Naive thymus-derived CD4-positive, alpha-beta T cell (primary cell): Measurements from ENCODE around the gene NRAS. TPM values are rescaled to one million over a fixed set of nuclear protein-coding genes. Genes with fewer than 3 reads are reported as not detected.

Source experiments
- ATAC-seq: fragments of 150-1000 bp; cut with Tn5 transposase; 2 replicates; pipeline ENCODE4 v1.10.0; 2021; ENCODE audit warnings: mild to moderate bottlenecking, moderate library complexity
- CTCF ChIA-PET: fragments of 350-600 bp; sonication (Branson Sonifier 250); formaldehyde crosslinking; loops from one replicate; lab custom pipeline; 2021; ENCODE audit warnings: antibody characterized with exemption; lab: Charles Lee
- POLR2A ChIA-PET: fragments of 350-600 bp; sonication (Branson Sonifier 250); formaldehyde crosslinking; loops from one replicate; lab custom pipeline; 2021; ENCODE audit warnings: antibody characterized with exemption, inconsistent platforms; lab: Charles Lee
- DNase-seq, 9 donors: peaks; one replicate each; pipeline versions ENCODE4 v3.0.0 to v3.0.0-alpha.2; 2020 to 2022; ENCODE audit warnings: mixed read lengths in 1 of 9
- H3K27ac ChIP-seq: one replicate; pipeline ENCODE4 v1.7.0; 2013; ENCODE audit warnings: mild to moderate bottlenecking, low read depth, low read length, moderate library complexity
- H3K27me3 ChIP-seq, 2 donors: one replicate each; pipeline ENCODE4 v1.7.0; 2013; ENCODE audit warnings: low read length in 2 of 2, mild to moderate bottlenecking in 2 of 2, moderate library complexity in 2 of 2; ENCODE audit not compliant: control insufficient read depth in 2 of 2, insufficient read depth in 2 of 2
- H3K36me3 ChIP-seq, 3 experiments: 1 replicate in 2 of 3; 2 replicates in 1 of 3; pipeline ENCODE4 v1.7.0; 2013; ENCODE audit warnings: low read length in 3 of 3, mild to moderate bottlenecking in 3 of 3, moderate library complexity in 1 of 3; ENCODE audit not compliant: insufficient read depth in 3 of 3, control insufficient read depth in 2 of 3
- H3K4me1 ChIP-seq, 2 donors: one replicate each; pipeline ENCODE4 v1.7.0; 2013; ENCODE audit warnings: low read length in 2 of 2, mild to moderate bottlenecking in 2 of 2, moderate library complexity in 1 of 2; ENCODE audit not compliant: control insufficient read depth in 2 of 2, insufficient read depth in 2 of 2
- H3K4me3 ChIP-seq: 2 replicates; pipeline ENCODE4 v1.7.0; 2013; ENCODE audit warnings: mild to moderate bottlenecking, low read length
- H3K9me3 ChIP-seq, 3 experiments: 1 replicate in 2 of 3; 2 replicates in 1 of 3; pipeline ENCODE4 v1.7.0; 2013; ENCODE audit warnings: low read length in 3 of 3; ENCODE audit not compliant: control insufficient read depth in 2 of 3
- H3K27ac Mint-ChIP-seq, 9 donors: one replicate each; pipeline ENCODE4 v1.8.0; 2020 to 2022; ENCODE audit warnings: mixed read lengths in 9 of 9, mild to moderate bottlenecking in 8 of 9, moderate library complexity in 5 of 9, inconsistent platforms in 2 of 9
- H3K27me3 Mint-ChIP-seq, 5 donors: one replicate each; pipeline ENCODE4 v1.8.0; 2021 to 2022; ENCODE audit warnings: mixed read lengths in 5 of 5, mild to moderate bottlenecking in 1 of 5
- H3K36me3 Mint-ChIP-seq, 5 donors: one replicate each; pipeline ENCODE4 v1.8.0; 2020 to 2022; ENCODE audit warnings: mixed read lengths in 5 of 5, mild to moderate bottlenecking in 3 of 5, inconsistent platforms in 1 of 5
- H3K4me1 Mint-ChIP-seq, 7 donors: one replicate each; pipeline ENCODE4 v1.8.0; 2020 to 2022; ENCODE audit warnings: mixed read lengths in 7 of 7, mild to moderate bottlenecking in 3 of 7, inconsistent platforms in 1 of 7
- H3K4me3 Mint-ChIP-seq, 10 donors: one replicate each; pipeline ENCODE4 v1.8.0; 2020 to 2022; ENCODE audit warnings: mild to moderate bottlenecking in 10 of 10, mixed read lengths in 10 of 10, moderate library complexity in 6 of 10, inconsistent platforms in 2 of 10
- H3K9me3 Mint-ChIP-seq, 11 donors: one replicate each; pipeline ENCODE4 v1.8.0; 2020 to 2022; ENCODE audit warnings: mixed read lengths in 11 of 11, mild to moderate bottlenecking in 4 of 11, inconsistent platforms in 1 of 11, moderate library complexity in 1 of 11
- intact Hi-C, 2 donors: fragments of 100-400 bp; cut with micrococcal nuclease; formaldehyde crosslinking; loops; one replicate each; pipeline ENCODE4 v1.15.1; 2023
- polyA plus RNA-seq, 2 donors: library from polyadenylated mRNA; unstranded; fragments of 300-500 nt; fragmentation: Illumina TruSeq; gene quantifications; one replicate each; pipeline ENCODE4 v1.2.3, GENCODE V29; 2021
- total RNA-seq, 6 experiments: library from RNA in 5 of 6; stranded (reverse) in 5 of 6; gene quantifications; 1 replicate in 5 of 6; 2 replicates in 1 of 6; pipeline ENCODE4 v1.2.3 and lab custom pipeline; 2021 to 2026

The NRAS gene
- total and polyA plus RNA-seq, 7 experiments from 2014 or later: 15.7 to 56.0 (median 23.4) TPM

GRCh38 chr1:114749835-114750234 is 33.3 kb upstream of the NRAS start:
- Histone ChIP-seq H3K36me3 (peaks cover 7 to 26% (median 15%) of the 10 kb centered on the region in 3 experiments), H3K4me3 (no peak overlapping the region), H3K9me3 (no peaks in the 10 kb centered on the region), H3K27me3 (no peaks in the 10 kb centered on the region), H3K4me1 (peaks cover 45 to 77% of the 10 kb centered on the region in 2 donors), H3K27ac (no peak overlapping the region)
- intact Hi-C loops: loop anchor here in 1 of 2 donors (10.0 kb wide), 1 partner anchor 405 kb away; no protein-coding TSS in a partner anchor
- H3K9me3 Mint-ChIP-seq: no peaks in the 10 kb centered on the region
- ChIA-PET POLR2A (interaction anchor here (0.6 kb wide), 1 partner anchor 17 kb away, joined by 4 read pairs; no protein-coding TSS in a partner anchor), CTCF (no interaction called here)
- no peak for DNase-seq
- peak overlapping the region in 2 of 9 donors; percentile 7 to 27 for H3K27ac Mint-ChIP-seq
- peaks cover 67 to 99% (median 95%) of the 10 kb centered on the region in 7 donors for H3K4me1 Mint-ChIP-seq
- H3K36me3 Mint-ChIP-seq: peaks cover 0 to 45% (median 19%) of the 10 kb centered on the region in 5 donors
- peak overlapping the region in 7 of 10 donors; percentile 60 to 98 (median 69) for H3K4me3 Mint-ChIP-seq
- ATAC-seq: no peak
- H3K27me3 Mint-ChIP-seq: no peaks in the 10 kb centered on the region

GRCh38 chr1:114746450-114747121 is 30.0 kb upstream of the NRAS start:
- Mint-ChIP-seq H3K4me3 (peak overlapping the region in 5 of 10 donors; percentile 6 to 37 (median 26)), H3K4me1 (peaks cover 54 to 95% (median 90%) of the 10 kb centered on the region in 7 donors), H3K36me3 (peaks cover 0 to 50% (median 25%) of the 10 kb centered on the region in 5 donors), H3K27me3 (no peaks in the 10 kb centered on the region), H3K27ac (peak overlapping the region in 3 of 9 donors; percentile 7 to 48 (median 13)), H3K9me3 (no peaks in the 10 kb centered on the region)
- Histone ChIP-seq H3K4me1 (peaks cover 15 to 55% of the 10 kb centered on the region in 2 donors), H3K9me3 (no peaks in the 10 kb centered on the region), H3K36me3 (peaks cover 7 to 39% (median 15%) of the 10 kb centered on the region in 3 experiments), H3K27ac (no peak overlapping the region), H3K27me3 (no peaks in the 10 kb centered on the region), H3K4me3 (no peak overlapping the region)
- no peak for ATAC-seq
- intact Hi-C loops: loop anchor here in 1 of 2 donors (1.0 kb wide), 1 partner anchor 8 kb away; no protein-coding TSS in a partner anchor
- ChIA-PET POLR2A (no interaction called here), CTCF (no interaction called here)
- no peak for DNase-seq

GRCh38 chr1:114745291-114745690 is 28.7 kb upstream of the NRAS start:
- CTCF ChIA-PET: no interaction called here
- Histone ChIP-seq H3K4me3 (no peak overlapping the region), H3K4me1 (peaks cover 2 to 43% of the 10 kb centered on the region in 2 donors), H3K36me3 (peaks cover 7 to 40% (median 15%) of the 10 kb centered on the region in 3 experiments), H3K27ac (no peak overlapping the region), H3K27me3 (no peaks in the 10 kb centered on the region), H3K9me3 (no peaks in the 10 kb centered on the region)
- H3K36me3 Mint-ChIP-seq: peaks cover 4 to 52% (median 25%) of the 10 kb centered on the region in 5 donors
- peak overlapping the region in 2 of 9 donors; percentile 7 to 19 for H3K27ac Mint-ChIP-seq
- no peaks in the 10 kb centered on the region for H3K27me3 Mint-ChIP-seq
- peak overlapping the region in 5 of 10 donors; percentile 1 to 37 (median 18) for H3K4me3 Mint-ChIP-seq
- DNase-seq (no peak), ATAC-seq (peak; percentile 18)
- H3K4me1 Mint-ChIP-seq: peaks cover 51 to 95% (median 90%) of the 10 kb centered on the region in 7 donors
- intact Hi-C loops: no loop called here
- no peaks in the 10 kb centered on the region for H3K9me3 Mint-ChIP-seq
- POLR2A ChIA-PET: interaction anchor here (0.9 to 1.2 kb wide), 2 partner anchors 8 to 11 kb away, joined by 3 to 4 read pairs; no protein-coding TSS in a partner anchor

- Histone ChIP-seq H3K4me3 (no peak overlapping the region), H3K36me3 (peaks cover 7 to 35% (median 14%) of the 10 kb centered on the region in 3 experiments), H3K27me3 (no peaks in the 10 kb centered on the region), H3K27ac (no peak overlapping the region), H3K4me1 (peaks cover 0 to 19% of the 10 kb centered on the region in 2 donors), H3K9me3 (no peaks in the 10 kb centered on the region)
- DNase-seq (no peak), ATAC-seq (no peak)
- Mint-ChIP-seq H3K9me3 (no peaks in the 10 kb centered on the region), H3K36me3 (peaks cover 4 to 37% (median 15%) of the 10 kb centered on the region in 5 donors), H3K4me3 (peak overlapping the region in 3 of 10 donors; percentile 4 to 23 (median 16)), H3K27ac (peak overlapping the region in 5 of 9 donors; percentile 2 to 71 (median 28)), H3K4me1 (peaks cover 36 to 78% (median 64%) of the 10 kb centered on the region in 7 donors), H3K27me3 (no peaks in the 10 kb centered on the region)
- CTCF ChIA-PET: no interaction called here
- POLR2A ChIA-PET: interaction anchor here (0.9 kb wide), 1 partner anchor 27 kb away, joined by 3 read pairs; no protein-coding TSS in a partner anchor
- intact Hi-C loops: loop anchor here in 1 of 2 donors (2.0 kb wide), 1 partner anchor 15 kb away; the partner anchor contains the start of gene CSDE1
Observed at GRCh38 chr1:114741963-114742746, 25.6 kb upstream of the NRAS start.

- H3K27ac Mint-ChIP-seq: peak overlapping the region in 1 of 9 donors; percentile 14
- peaks cover 0 to 8% of the 10 kb centered on the region in 2 donors for H3K4me1 ChIP-seq
- H3K36me3 ChIP-seq: peaks cover 7 to 54% (median 29%) of the 10 kb centered on the region in 3 experiments
- H3K4me1 Mint-ChIP-seq: peaks cover 19 to 69% (median 53%) of the 10 kb centered on the region in 7 donors
- intact Hi-C loops: loop anchor here in 1 of 2 donors (2.0 kb wide), 1 partner anchor 16 kb away; the partner anchor contains the start of gene CSDE1
- ATAC-seq (no peak), DNase-seq (no peak)
- H3K27ac ChIP-seq: peak overlapping the region; percentile 6
- H3K36me3 Mint-ChIP-seq: peaks cover 12 to 38% (median 21%) of the 10 kb centered on the region in 5 donors
- ChIA-PET POLR2A (no interaction called here), CTCF (no interaction called here)
- H3K27me3 Mint-ChIP-seq: no peaks in the 10 kb centered on the region
- no peaks in the 10 kb centered on the region for H3K9me3 ChIP-seq
- H3K9me3 Mint-ChIP-seq: peaks cover 0 to 2% (median 0%) of the 10 kb centered on the region in 11 donors
- no peak overlapping the region for H3K4me3 Mint-ChIP-seq
- no peaks in the 10 kb centered on the region for H3K27me3 ChIP-seq
- no peak overlapping the region for H3K4me3 ChIP-seq
Observed at GRCh38 chr1:114740331-114740730, 23.8 kb upstream of the NRAS start.

- intact Hi-C loops: no loop called here
- POLR2A ChIA-PET: no interaction called here
- Histone ChIP-seq H3K4me3 (no peak overlapping the region), H3K36me3 (peaks cover 16 to 72% (median 45%) of the 10 kb centered on the region in 3 experiments), H3K9me3 (no peaks in the 10 kb centered on the region), H3K27me3 (no peaks in the 10 kb centered on the region), H3K27ac (no peak overlapping the region), H3K4me1 (no peaks in the 10 kb centered on the region)
- ATAC-seq (no peak), DNase-seq (no peak)
- Mint-ChIP-seq H3K4me3 (no peak overlapping the region), H3K27ac (peak overlapping the region in 1 of 9 donors; percentile 39), H3K9me3 (peaks cover 0 to 2% (median 0%) of the 10 kb centered on the region in 11 donors), H3K27me3 (no peaks in the 10 kb centered on the region), H3K4me1 (peaks cover 11 to 46% (median 26%) of the 10 kb centered on the region in 7 donors), H3K36me3 (peaks cover 12 to 51% (median 33%) of the 10 kb centered on the region in 5 donors)
- CTCF ChIA-PET: interaction anchor here (0.7 kb wide), 1 partner anchor 1275 kb away, joined by 3 read pairs; no protein-coding TSS in a partner anchor
Observed at GRCh38 chr1:114737314-114737849, 20.8 kb upstream of the NRAS start.
